ENCODE data around the gene FCER2. TPM values are rescaled to one million over a fixed set of nuclear protein-coding genes. Genes with fewer than 3 reads are reported as not detected.
A peak's percentile ranks its signal among the peaks of the same experiment; 100 is the strongest.

The FCER2 gene
- total RNA-seq (2014; rRNA removed) (not detected in 2 replicates), Bru-seq, nascent RNA (not detected), BruChase-seq, experiment 1, labeled RNA remaining after a 6-hour chase (not detected), BruChase-seq, experiment 2, labeled RNA remaining after a 2-hour chase (not detected)
- long read RNA-seq = 0 reads

GRCh38 chr19:7701654-7702457 is at the start of gene FCER2:
TSS of gene FCER2 (minus strand) at chr19:7702131. CDS start at chr19:7699760, 2,371 bp downstream.
- Histone ChIP-seq H2AFZ (ENCODE audit: low read length) (no peak within 1 kb of the TSS), H3K9me2 (replicated peaks; ENCODE audit: low read length) (no peaks in the 10 kb centered on the region), H3K9ac (ENCODE audit: low read length) (no peak within 1 kb of the TSS), H3K27ac (ENCODE audit: low read length) (no peak within 1 kb of the TSS), H4K20me1 (ENCODE audit: low read length) (no peaks in the 10 kb centered on the region), H3F3A (ENCODE audit: low read length, unreplicated experiment) (no peaks in the 10 kb centered on the region), H3K27me3 (ENCODE audit: low read length) (peaks cover 26% of the 10 kb centered on the region), H3K36me3 (ENCODE audit: low read depth, low read length) (no peaks in the 10 kb centered on the region), H3K79me2 (ENCODE audit: low read length) (no peaks in the 10 kb centered on the region), H3K4me2 (ENCODE audit: low read length) (no peak within 1 kb of the TSS), H3K4me1 (ENCODE audit: insufficient read depth, low read length) (no peaks in the 10 kb centered on the region), H3K9me3 (ENCODE audit: low read length) (no peaks in the 10 kb centered on the region), H3K4me3 (ENCODE audit: low read length) (no peak within 1 kb of the TSS)
- ChIA-PET CTCF (no interaction called here), POLR2A (ENCODE audit: unreplicated experiment) (no interaction called here)
- no peak for TF ChIP-seq CTCF (conservative IDR thresholded peaks at IDR 0.05; ENCODE audit: low read depth, low read length)
- no peak for TF ChIP-seq EZH2phosphoT487 (IDR thresholded peaks at IDR 0.05; ENCODE audit: borderline replicate concordance, low read length)
- TF ChIP-seq EZH2 (IDR thresholded peaks at IDR 0.05; ENCODE audit: low read length, unreplicated experiment) = no peak
- ATAC-seq (no peak), DNase-seq (no peak)
- intact Hi-C loops (cut with micrococcal nuclease) = no loop called here
- no TSS peak for BruUV-seq (replicated peaks)

DNA sequence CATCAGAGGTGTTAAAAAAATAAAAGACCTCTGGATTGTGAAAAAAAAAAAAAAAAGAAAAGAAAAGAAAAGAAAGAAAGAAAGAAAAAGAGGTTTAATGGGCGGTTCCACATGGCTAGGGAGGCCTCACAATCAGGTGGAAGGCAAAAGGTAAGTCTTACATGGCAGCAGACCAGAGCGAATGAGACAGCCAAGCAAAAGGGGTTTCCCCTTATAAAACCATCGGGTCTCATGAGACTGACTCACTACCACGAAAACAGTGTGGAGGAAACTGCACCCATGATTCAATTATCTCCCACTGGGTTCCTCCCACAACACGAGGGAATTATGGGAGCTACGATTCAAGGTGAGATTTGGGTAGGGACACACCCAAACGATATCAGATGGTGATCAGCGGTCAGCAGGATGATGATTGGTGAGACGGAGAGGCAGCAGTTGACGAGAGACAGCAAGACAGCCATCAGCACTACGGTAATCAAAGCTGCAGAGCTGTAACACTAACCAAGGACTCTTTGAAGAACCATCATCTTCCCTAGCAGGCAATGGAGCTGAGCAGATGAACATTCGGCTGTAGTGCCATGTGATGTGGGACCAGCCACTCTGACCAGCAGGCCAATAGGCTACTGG is 49.3 kb upstream of the FCER2 start:
- Histone ChIP-seq H3K9me2 (replicated peaks; ENCODE audit: low read length) (no peaks in the 10 kb centered on the region), H3F3A (ENCODE audit: low read length, unreplicated experiment) (no peaks in the 10 kb centered on the region), H3K27me3 (ENCODE audit: low read length) (0 out of 2 replicates have a peak, but pooled peaks cover 6% of the 10 kb centered on the region), H3K36me3 (ENCODE audit: low read depth, low read length) (no peaks in the 10 kb centered on the region), H3K27ac (ENCODE audit: low read length) (no peak overlapping the region), H3K9me3 (ENCODE audit: low read length) (peaks cover 7% of the 10 kb centered on the region), H3K4me2 (ENCODE audit: low read length) (no peak overlapping the region), H3K79me2 (ENCODE audit: low read length) (no peaks in the 10 kb centered on the region), H4K20me1 (ENCODE audit: low read length) (no peaks in the 10 kb centered on the region), H3K9ac (ENCODE audit: low read length) (no peak overlapping the region), H3K4me3 (ENCODE audit: low read length) (no peak overlapping the region), H2AFZ (ENCODE audit: low read length) (no peak overlapping the region), H3K4me1 (ENCODE audit: insufficient read depth, low read length) (no peaks in the 10 kb centered on the region)
- BruUV-seq (replicated peaks) = no TSS peak
- intact Hi-C loops (cut with micrococcal nuclease) = no loop called here
- TF ChIP-seq CTCF (conservative IDR thresholded peaks at IDR 0.05; ENCODE audit: low read depth, low read length) = no peak
- no peak for TF ChIP-seq EZH2phosphoT487 (IDR thresholded peaks at IDR 0.05; ENCODE audit: borderline replicate concordance, low read length)
- no peak for TF ChIP-seq EZH2 (IDR thresholded peaks at IDR 0.05; ENCODE audit: low read length, unreplicated experiment)
- ATAC-seq (no peak), DNase-seq (peak; percentile 17)
- POLR2A ChIA-PET (ENCODE audit: unreplicated experiment) = no interaction called here
- CTCF ChIA-PET = interaction anchor here (0.7 kb wide), 1 partner anchor 55 kb away, joined by 4 read pairs; no protein-coding TSS in a partner anchor

Data from PC-3 (cell line).